AG10803 (cell line): ENCODE measurements around the gene PLEKHG4B.
"Not testable (repeated sequence)": the region's sequence is repeated elsewhere in the genome, so short reads cannot be mapped to it uniquely, and the experiment has no call there.

Source experiments
- DNase-seq: peaks from one replicate; pipeline ENCODE4 v3.0.0; 2010; ENCODE audit warnings: low read depth
- H3K4me3 ChIP-seq: 2 replicates; pipeline ENCODE4 v1.5.1; 2011; ENCODE audit warnings: mild to moderate bottlenecking, low read length, control low read depth
- CTCF ChIP-seq: conservative IDR thresholded peaks from 2 replicates; pipeline ENCODE4 v1.5.1; 2011; ENCODE audit warnings: mild to moderate bottlenecking, low read length, control low read depth, inconsistent platforms

The PLEKHG4B gene

GRCh38 chr5:192970-193831 lies 101.2 kb downstream of the PLEKHG4B start:
- DNase-seq: no peak
- no peak for TF ChIP-seq CTCF
- H3K4me3 ChIP-seq: no peak overlapping the region

- DNase-seq: no peak
- TF ChIP-seq CTCF: no peak
- no peak overlapping the region for H3K4me3 ChIP-seq
Measured at GRCh38 chr5:194102-194501, 102.1 kb downstream of the PLEKHG4B start.

- no peak for DNase-seq
- H3K4me3 ChIP-seq: no peak overlapping the region
- no peak for TF ChIP-seq CTCF
Measured at GRCh38 chr5:194603-195209, 102.7 kb downstream of the PLEKHG4B start.

- H3K4me3 ChIP-seq: no peak overlapping the region
- TF ChIP-seq CTCF: no peak
- DNase-seq: no peak
Measured at GRCh38 chr5:195401-196160, 103.6 kb downstream of the PLEKHG4B start.

- no peak for TF ChIP-seq CTCF
- DNase-seq: no peak
- H3K4me3 ChIP-seq: no peak overlapping the region
Measured at GRCh38 chr5:196350-196749, 104.4 kb downstream of the PLEKHG4B start.

- DNase-seq, H3K4me3 ChIP-seq: not testable (repeated sequence)
Measured at GRCh38 chr5:197031-197430, 105.1 kb downstream of the PLEKHG4B start.

GRCh38 chr5:197892-198489 lies 106.0 kb downstream of the PLEKHG4B start:
- no peak for TF ChIP-seq CTCF
- no peak for DNase-seq

More at GRCh38 chr5:197892-198489, 106.0 kb downstream of the PLEKHG4B start:
- no peak overlapping the region for H3K4me3 ChIP-seq
